ENCODE results near the gene RABIF.

DNA sequence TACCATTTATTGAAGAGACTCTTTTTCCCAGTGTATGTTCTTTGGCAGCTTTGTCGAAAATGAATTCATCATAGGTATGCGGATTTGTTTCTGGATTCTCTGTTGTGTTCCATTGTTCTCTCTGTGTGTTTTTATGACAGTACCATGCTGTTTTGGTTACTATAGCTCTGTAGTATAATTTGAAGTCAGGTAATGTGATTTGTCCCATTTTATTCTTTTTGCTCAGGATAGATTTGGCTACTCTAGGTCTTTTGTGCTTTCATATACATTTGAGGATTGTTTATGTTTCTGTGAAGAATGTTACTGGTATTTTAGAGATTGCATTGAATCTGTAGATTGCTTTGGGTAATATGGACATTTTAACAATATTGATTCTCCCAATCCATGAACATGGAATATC, 43.5 kb upstream of the RABIF start:
- TF ChIP-seq, protein P1, sequence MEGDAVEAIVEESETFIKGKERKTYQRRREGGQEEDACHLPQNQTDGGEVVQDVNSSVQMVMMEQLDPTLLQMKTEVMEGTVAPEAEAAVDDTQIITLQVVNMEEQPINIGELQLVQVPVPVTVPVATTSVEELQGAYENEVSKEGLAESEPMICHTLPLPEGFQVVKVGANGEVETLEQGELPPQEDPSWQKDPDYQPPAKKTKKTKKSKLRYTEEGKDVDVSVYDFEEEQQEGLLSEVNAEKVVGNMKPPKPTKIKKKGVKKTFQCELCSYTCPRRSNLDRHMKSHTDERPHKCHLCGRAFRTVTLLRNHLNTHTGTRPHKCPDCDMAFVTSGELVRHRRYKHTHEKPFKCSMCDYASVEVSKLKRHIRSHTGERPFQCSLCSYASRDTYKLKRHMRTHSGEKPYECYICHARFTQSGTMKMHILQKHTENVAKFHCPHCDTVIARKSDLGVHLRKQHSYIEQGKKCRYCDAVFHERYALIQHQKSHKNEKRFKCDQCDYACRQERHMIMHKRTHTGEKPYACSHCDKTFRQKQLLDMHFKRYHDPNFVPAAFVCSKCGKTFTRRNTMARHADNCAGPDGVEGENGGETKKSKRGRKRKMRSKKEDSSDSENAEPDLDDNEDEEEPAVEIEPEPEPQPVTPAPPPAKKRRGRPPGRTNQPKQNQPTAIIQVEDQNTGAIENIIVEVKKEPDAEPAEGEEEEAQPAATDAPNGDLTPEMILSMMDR (IDR thresholded peaks at IDR 0.05) = no peak
- no peak for TF ChIP-seq POLR2A (IDR thresholded peaks at IDR 0.05)

Data from adrenal gland (tissue), 5 donors.